Choroid plexus epithelial cell (primary cell): ENCODE measurements around the gene TTC39B.

ENCODE experiments used
- DNase-seq: peaks from one replicate; pipeline ENCODE4 v3.0.0-alpha.2; 2010; ENCODE audit warnings: low read depth
- H3K4me3 ChIP-seq: 2 replicates; pipeline ENCODE4 v1.5.1; 2011; ENCODE audit warnings: low read depth, mild to moderate bottlenecking, control low read depth, low read length, moderate library complexity
- TF ChIP-seq, protein P1 (sequence below): conservative IDR thresholded peaks from 2 replicates; pipeline ENCODE4 v1.5.1; 2011; ENCODE audit warnings: low read depth, mild to moderate bottlenecking, control low read depth, inconsistent platforms, low read length, moderate library complexity

The TTC39B gene

DNA sequence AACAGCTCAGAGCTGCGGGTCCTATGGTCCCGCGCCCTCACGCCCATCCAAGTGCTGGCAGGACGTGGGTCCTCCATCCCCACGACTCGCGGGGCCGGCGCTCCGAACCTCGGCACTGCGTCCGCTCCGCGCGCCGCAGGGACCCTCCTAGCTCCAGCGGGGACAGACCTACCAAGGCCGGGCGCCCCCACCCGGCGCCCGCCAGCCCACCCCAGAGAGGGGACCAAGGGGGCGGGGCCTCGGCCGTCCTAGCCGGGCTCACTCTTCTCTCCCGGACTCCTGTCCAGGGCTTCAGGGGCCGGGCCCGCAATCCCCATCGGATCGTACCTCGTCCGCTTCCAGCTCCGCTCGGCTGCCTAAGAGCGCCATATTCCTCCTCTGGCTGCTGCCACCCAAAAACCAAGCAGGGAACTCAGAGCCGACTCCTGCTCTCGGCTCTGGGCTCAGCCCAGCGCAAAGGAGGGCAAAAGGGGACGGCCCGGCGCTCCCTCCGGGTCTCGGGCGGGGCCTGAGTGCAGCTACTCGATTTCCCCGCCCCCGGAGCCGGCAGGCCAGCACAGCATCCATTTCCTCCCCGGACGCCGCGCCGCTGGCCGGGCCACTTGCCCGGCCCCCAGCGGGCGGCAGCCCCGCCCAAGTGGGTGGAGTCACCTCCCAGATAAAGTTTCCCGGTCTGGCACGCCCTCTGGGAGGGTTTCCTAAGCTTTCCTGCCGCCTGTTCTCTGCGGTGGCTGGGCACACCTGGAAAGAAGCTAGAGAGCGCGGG lies at the start of gene TTC39B:
TSS of gene TTC39B (minus strand) at position 460 of the 766 bp plus-strand sequence. CDS start at position 369, 91 bp downstream.
- DNase-seq, result peak; percentile 89
- peak within 1 kb of the TSS; percentile 89 for H3K4me3 ChIP-seq
- TF ChIP-seq, protein P1, sequence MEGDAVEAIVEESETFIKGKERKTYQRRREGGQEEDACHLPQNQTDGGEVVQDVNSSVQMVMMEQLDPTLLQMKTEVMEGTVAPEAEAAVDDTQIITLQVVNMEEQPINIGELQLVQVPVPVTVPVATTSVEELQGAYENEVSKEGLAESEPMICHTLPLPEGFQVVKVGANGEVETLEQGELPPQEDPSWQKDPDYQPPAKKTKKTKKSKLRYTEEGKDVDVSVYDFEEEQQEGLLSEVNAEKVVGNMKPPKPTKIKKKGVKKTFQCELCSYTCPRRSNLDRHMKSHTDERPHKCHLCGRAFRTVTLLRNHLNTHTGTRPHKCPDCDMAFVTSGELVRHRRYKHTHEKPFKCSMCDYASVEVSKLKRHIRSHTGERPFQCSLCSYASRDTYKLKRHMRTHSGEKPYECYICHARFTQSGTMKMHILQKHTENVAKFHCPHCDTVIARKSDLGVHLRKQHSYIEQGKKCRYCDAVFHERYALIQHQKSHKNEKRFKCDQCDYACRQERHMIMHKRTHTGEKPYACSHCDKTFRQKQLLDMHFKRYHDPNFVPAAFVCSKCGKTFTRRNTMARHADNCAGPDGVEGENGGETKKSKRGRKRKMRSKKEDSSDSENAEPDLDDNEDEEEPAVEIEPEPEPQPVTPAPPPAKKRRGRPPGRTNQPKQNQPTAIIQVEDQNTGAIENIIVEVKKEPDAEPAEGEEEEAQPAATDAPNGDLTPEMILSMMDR, result no peak

DNA sequence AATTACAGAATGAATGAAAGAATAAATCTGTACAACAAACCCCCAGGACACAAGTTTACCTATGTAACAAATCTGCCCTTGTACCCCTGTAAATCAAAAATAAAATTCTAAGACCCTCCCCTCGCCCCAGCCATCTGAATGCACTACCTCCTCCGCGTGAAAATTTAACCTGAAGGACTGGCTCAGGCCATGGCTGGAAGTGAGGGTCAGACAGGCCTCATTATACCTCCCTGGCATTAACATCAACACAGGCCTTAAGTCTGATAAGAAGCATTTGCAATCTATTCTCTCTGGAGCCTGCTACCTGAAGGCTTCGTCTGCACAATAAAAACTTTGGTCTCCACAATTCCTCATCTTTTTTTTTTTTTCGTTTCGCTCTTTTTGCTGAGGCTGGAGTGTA lies 48.7 kb upstream of the TTC39B start:
- TF ChIP-seq, protein P1, result no peak
- H3K4me3 ChIP-seq, result no peak overlapping the region
- no peak for DNase-seq

GRCh38 chr9:15354713-15355112 lies 47.7 kb upstream of the TTC39B start:
- DNase-seq, result no peak
- TF ChIP-seq, protein P1, result peak; percentile 9
- H3K4me3 ChIP-seq, result no peak overlapping the region

- H3K4me3 ChIP-seq, result no peak overlapping the region
- DNase-seq, result no peak
- TF ChIP-seq, protein P1, result no peak
Measured at GRCh38 chr9:15353892-15354291, 46.9 kb upstream of the TTC39B start.

DNA sequence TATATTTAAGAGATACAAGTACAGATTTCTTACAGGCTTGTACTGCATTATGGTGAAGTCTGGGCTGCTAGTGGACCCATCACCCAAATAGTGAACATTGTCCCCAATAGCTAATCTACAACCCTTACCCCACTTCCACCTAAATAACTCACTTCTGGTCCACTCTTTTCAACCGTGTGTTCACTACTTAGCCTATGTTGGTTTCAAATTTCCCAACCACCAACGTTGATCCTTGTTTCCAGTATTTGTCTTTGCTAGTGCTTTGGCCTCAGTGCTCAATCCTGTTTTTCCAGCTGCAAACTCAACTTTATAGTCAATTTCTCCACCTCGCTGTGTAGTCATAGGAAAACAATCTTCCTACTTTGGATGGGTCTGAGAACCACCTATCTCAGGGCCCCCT lies 45.3 kb upstream of the TTC39B start:
- no peak for DNase-seq
- no peak overlapping the region for H3K4me3 ChIP-seq
- TF ChIP-seq, protein P1, result no peak

DNA sequence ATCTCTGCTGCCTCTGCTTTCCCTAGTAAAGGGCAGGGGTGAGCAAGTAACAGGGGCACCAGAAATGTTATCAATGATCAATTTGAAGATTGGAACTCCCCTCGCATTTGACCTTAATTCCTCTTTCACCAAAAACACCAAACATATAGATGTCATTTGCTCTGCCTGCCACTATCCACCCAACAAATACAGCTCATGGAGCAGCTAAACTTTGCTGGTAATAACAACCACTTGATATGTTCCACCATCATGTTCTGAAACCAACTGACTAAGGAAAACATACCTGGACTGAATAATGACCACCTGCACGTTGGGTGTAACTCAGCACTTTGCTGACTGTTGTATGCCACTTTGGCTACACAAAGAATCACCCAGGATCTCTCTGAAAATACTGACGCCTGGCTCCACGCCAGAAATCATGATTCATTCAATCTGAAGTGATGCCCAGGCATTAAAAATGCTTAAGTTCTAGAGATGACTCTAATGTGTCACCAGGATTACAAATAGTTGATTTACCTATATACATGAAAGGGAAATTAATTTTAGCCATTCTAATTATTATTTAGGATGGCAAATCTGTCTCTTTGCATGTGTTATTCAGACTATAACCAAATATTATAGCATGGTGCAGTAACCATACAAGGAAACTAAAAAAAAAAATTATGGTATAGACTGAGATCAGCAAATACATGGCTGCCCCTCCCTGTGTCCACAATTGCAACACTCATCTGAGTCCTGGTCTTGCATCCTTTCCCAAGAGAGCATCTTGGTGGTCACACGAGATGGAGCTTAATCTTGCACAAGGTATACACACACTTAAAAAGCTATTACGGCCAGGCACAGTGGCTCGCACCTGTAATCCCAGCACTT lies 43.1 kb upstream of the TTC39B start:
- H3K4me3 ChIP-seq, result no peak overlapping the region
- DNase-seq, result peak; percentile 21
- TF ChIP-seq, protein P1, result no peak
